ENCODE data around the gene DYNLL1. TPM values are rescaled to one million over a fixed set of nuclear protein-coding genes. Genes with fewer than 3 reads are reported as not detected.

The DYNLL1 gene
- total and polyA plus RNA-seq, 2 of the 13 experiments (the other 11 are each of a cell fraction or from before 2014, with no cell fraction given): 271 to 294 TPM

DNA sequence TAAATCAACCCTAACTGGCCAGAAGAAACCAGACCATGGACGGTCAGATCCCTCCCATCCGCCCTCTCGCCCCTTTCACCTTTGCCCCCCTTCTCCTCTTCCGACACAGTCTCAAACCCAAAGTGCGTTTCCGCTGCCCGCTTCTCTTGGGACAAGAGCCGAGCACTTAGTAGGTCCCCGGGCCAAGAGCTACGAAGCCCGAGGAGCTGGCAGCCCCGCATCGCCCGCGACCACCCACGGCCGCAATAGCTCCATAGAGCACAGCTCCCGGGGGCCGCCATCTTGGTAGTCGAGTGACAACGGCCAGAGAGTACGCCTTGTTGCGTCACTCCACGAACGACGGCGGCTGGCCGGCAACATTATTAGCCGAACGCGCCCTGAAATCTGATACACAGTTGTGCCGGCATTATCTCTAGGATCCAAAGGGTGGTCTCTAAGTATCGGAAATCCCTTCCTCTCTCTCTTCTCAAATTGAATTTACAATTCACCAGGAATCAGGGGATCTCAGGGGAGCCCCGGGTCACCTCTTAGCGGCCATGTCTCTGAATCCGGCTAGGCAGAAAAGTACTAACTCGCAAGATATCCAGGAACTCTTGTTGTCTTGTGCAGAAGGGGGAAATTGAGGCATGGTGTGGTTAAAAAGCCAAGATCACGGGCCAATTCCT lies 33.1 kb downstream of the DYNLL1 start, which contains the start of gene COQ5 (continued):
- TF ChIP-seq, protein P1, sequence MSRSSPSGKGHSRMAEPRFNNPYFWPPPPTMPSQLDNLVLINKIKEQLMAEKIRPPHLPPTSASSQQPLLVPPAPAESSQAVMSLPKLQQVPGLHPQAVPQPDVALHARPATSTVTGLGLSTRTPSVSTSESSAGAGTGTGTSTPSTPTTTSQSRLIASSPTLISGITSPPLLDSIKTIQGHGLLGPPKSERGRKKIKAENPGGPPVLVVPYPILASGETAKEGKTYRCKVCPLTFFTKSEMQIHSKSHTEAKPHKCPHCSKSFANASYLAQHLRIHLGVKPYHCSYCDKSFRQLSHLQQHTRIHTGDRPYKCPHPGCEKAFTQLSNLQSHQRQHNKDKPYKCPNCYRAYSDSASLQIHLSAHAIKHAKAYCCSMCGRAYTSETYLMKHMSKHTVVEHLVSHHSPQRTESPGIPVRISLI (CRISPR knock-in tag; IDR thresholded peaks at IDR 0.05; ENCODE audit: borderline replicate concordance): no peak; the same call in 1 of the 2 replicates
- TF ChIP-seq ZKSCAN8 (CRISPR knock-in tag; IDR thresholded peaks at IDR 0.05; ENCODE audit: borderline replicate concordance) (peak; percentile 52; the same call in 1 of the 2 replicates), ZBTB7A (CRISPR knock-in tag; IDR thresholded peaks at IDR 0.05) (peak; percentile 70; the same call in 1 of the 2 replicates), E2F2 (CRISPR knock-in tag; IDR thresholded peaks at IDR 0.05; ENCODE audit: borderline replicate concordance) (no peak), MEIS1 (CRISPR knock-in tag; IDR thresholded peaks at IDR 0.05; ENCODE audit: borderline replicate concordance) (0 out of 2 replicates have a peak, but pooled peaks have one; percentile 73), PCBP1 (IDR thresholded peaks at IDR 0.05; ENCODE audit: borderline replicate concordance, low read depth, low read length) (no peak), KDM6A (CRISPR knock-in tag; IDR thresholded peaks at IDR 0.05; ENCODE audit: low read depth) (peak; percentile 39; the same call in 1 of the 2 replicates), ZNF335 (CRISPR knock-in tag; IDR thresholded peaks at IDR 0.05) (no peak; the same call in 1 of the 2 replicates), SCMH1 (CRISPR knock-in tag; IDR thresholded peaks at IDR 0.05; ENCODE audit: borderline replicate concordance) (no peak), KLF16 (CRISPR knock-in tag; IDR thresholded peaks at IDR 0.05) (peak in 1 of 2 experiments; percentile 75; a peak in 1 of 4 replicates), ZNF678 (CRISPR knock-in tag; IDR thresholded peaks at IDR 0.05) (0 out of 2 replicates have a peak, but pooled peaks have one; percentile 68), ELF3 (CRISPR knock-in tag; IDR thresholded peaks at IDR 0.05) (peak; percentile 75), HNRNPH1 (optimal IDR thresholded peaks at IDR 0.05; ENCODE audit: low read depth, low read length) (no peak), ZZZ3 (CRISPR knock-in tag; IDR thresholded peaks at IDR 0.05; ENCODE audit: borderline replicate concordance) (peak; percentile 44; the same call in 1 of the 2 replicates), ZNF34 (CRISPR knock-in tag; IDR thresholded peaks at IDR 0.05; ENCODE audit: borderline replicate concordance) (0 out of 2 replicates have a peak, but pooled peaks have one; percentile 34), KLF15 (CRISPR knock-in tag; IDR thresholded peaks at IDR 0.05; ENCODE audit: borderline replicate concordance) (0 out of 2 replicates have a peak, but pooled peaks have one; percentile 29), TARDBP (CRISPR knock-in tag; IDR thresholded peaks at IDR 0.05) (peak; percentile 49; the same call in 1 of the 2 replicates), RBM22 (optimal IDR thresholded peaks at IDR 0.05; ENCODE audit: low read length) (no peak)
- TF ChIP-seq, protein P2, sequence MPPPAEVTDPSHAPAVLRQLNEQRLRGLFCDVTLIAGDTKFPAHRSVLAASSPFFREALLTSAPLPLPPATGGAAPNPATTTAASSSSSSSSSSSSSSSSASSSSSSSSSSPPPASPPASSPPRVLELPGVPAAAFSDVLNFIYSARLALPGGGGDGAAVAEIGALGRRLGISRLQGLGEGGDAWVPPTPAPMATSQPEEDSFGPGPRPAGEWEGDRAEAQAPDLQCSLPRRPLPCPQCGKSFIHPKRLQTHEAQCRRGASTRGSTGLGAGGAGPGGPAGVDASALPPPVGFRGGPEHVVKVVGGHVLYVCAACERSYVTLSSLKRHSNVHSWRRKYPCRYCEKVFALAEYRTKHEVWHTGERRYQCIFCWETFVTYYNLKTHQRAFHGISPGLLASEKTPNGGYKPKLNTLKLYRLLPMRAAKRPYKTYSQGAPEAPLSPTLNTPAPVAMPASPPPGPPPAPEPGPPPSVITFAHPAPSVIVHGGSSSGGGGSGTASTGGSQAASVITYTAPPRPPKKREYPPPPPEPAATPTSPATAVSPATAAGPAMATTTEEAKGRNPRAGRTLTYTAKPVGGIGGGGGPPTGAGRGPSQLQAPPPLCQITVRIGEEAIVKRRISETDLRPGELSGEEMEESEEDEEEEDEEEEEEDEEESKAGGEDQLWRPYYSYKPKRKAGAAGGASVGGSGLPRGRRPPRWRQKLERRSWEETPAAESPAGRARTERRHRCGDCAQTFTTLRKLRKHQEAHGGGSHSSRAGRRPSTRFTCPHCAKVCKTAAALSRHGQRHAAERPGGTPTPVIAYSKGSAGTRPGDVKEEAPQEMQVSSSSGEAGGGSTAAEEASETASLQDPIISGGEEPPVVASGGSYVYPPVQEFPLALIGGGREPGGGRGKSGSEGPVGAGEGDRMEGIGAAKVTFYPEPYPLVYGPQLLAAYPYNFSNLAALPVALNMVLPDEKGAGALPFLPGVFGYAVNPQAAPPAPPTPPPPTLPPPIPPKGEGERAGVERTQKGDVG (CRISPR knock-in tag; IDR thresholded peaks at IDR 0.05; ENCODE audit: borderline replicate concordance): no peak
- TF ChIP-seq, protein P3, sequence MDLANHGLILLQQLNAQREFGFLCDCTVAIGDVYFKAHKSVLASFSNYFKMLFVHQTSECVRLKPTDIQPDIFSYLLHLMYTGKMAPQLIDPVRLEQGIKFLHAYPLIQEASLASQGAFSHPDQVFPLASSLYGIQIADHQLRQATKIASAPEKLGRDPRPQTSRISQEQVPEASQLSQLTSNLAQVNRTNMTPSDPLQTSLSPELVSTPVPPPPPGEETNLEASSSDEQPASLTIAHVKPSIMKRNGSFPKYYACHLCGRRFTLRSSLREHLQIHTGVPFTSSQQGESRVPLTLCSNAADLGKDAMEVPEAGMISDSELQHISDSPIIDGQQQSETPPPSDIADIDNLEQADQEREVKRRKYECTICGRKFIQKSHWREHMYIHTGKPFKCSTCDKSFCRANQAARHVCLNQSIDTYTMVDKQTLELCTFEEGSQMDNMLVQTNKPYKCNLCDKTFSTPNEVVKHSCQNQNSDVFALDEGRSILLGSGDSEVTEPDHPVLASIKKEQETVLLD (CRISPR knock-in tag; IDR thresholded peaks at IDR 0.05; ENCODE audit: low read depth): peak; percentile 41; the same call in 1 of the 2 replicates
- TF ChIP-seq, protein P4, sequence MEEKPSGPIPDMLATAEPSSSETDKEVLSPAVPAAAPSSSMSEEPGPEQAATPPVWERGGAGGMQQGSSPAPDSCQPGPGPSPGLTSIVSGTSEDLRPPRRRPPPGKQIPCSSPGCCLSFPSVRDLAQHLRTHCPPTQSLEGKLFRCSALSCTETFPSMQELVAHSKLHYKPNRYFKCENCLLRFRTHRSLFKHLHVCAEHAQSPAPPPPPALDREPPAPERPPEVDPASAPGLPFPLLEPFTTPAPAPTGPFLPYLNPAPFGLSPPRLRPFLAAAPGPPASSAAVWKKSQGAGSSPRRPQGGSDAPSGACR (CRISPR knock-in tag; IDR thresholded peaks at IDR 0.05): peak; percentile 93
